ENCODE data around the gene CAMKMT.

CAMKMT gene

DNA sequence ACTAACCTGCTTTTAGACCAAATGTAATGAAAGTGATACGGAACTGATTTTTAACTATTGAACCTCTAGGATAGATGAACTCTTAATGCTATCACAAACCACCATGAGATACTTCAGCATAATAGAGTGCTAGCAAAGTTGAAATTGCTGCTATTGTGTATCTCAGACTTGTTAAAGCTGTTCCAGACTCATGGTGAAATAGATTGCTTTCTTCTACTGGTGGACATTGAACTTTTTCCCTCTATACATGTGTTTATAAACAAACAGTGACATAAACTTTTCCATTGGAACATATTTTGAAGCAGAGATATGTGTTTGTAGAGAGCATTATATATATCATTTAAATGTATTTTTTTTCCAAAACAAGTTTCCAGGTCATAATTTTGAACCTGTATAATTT lies 157.3 kb downstream of the CAMKMT start:
- Histone ChIP-seq H3K36me3 (ENCODE audit: control insufficient read depth in 4 of 4, insufficient read depth in 4 of 4, low read length in 3 of 4) (no peaks in the 10 kb centered on the region), H3K4me3 (ENCODE audit: control insufficient read depth in 1 of 7, extremely low read depth in 1 of 7, insufficient read depth in 4 of 7, low read depth in 2 of 7, low read length in 6 of 7) (no peak overlapping the region), H3K9me3 (ENCODE audit: control extremely low read depth in 1 of 5, control insufficient read depth in 4 of 5, insufficient read depth in 2 of 5, low read depth in 1 of 5, low read length in 4 of 5) (peaks cover 0 to 22% (median 4%) of the 10 kb centered on the region in 5 experiments), H3K4me1 (ENCODE audit: control extremely low read depth in 1 of 4, control insufficient read depth in 4 of 4, insufficient read depth in 4 of 4, low read length in 3 of 4) (no peaks in the 10 kb centered on the region), H3K27me3 (replicated peaks in 2 of 5; ENCODE audit: control insufficient read depth in 4 of 5, insufficient read depth in 5 of 5, low read length in 4 of 5) (no peaks in the 10 kb centered on the region), H3K27ac (ENCODE audit: insufficient read depth in 1 of 2, low read depth in 1 of 2, low read length in 2 of 2, poor library complexity in 1 of 2, severe bottlenecking in 2 of 2) (no peak overlapping the region)
- DNase-seq: no peak
- POLR2A ChIA-PET: no interaction called here
- no CpG with 5 or more reads among the region's 1 CpG for WGBS (ENCODE audit: insufficient coverage)
- CTCF ChIA-PET: no interaction called here

- no peaks in the 10 kb centered on the region for H3K4me1 ChIP-seq (ENCODE audit: control extremely low read depth in 1 of 4, control insufficient read depth in 4 of 4, insufficient read depth in 4 of 4, low read length in 3 of 4)
- no peaks in the 10 kb centered on the region for H3K27me3 ChIP-seq (replicated peaks in 2 of 5; ENCODE audit: control insufficient read depth in 4 of 5, insufficient read depth in 5 of 5, low read length in 4 of 5)
- no peaks in the 10 kb centered on the region for H3K36me3 ChIP-seq (ENCODE audit: control insufficient read depth in 4 of 4, insufficient read depth in 4 of 4, low read length in 3 of 4)
- peaks cover 0 to 22% (median 4%) of the 10 kb centered on the region in 5 experiments for H3K9me3 ChIP-seq (ENCODE audit: control extremely low read depth in 1 of 5, control insufficient read depth in 4 of 5, insufficient read depth in 2 of 5, low read depth in 1 of 5, low read length in 4 of 5)
- DNase-seq: no peak
- ChIA-PET CTCF (no interaction called here), POLR2A (no interaction called here)
- H3K27ac ChIP-seq (ENCODE audit: insufficient read depth in 1 of 2, low read depth in 1 of 2, low read length in 2 of 2, poor library complexity in 1 of 2, severe bottlenecking in 2 of 2): no peak overlapping the region
- H3K4me3 ChIP-seq (ENCODE audit: control insufficient read depth in 1 of 7, extremely low read depth in 1 of 7, insufficient read depth in 4 of 7, low read depth in 2 of 7, low read length in 6 of 7): no peak overlapping the region
Observed at GRCh38 chr2:44522846-44523245, 161.1 kb downstream of the CAMKMT start.

DNA sequence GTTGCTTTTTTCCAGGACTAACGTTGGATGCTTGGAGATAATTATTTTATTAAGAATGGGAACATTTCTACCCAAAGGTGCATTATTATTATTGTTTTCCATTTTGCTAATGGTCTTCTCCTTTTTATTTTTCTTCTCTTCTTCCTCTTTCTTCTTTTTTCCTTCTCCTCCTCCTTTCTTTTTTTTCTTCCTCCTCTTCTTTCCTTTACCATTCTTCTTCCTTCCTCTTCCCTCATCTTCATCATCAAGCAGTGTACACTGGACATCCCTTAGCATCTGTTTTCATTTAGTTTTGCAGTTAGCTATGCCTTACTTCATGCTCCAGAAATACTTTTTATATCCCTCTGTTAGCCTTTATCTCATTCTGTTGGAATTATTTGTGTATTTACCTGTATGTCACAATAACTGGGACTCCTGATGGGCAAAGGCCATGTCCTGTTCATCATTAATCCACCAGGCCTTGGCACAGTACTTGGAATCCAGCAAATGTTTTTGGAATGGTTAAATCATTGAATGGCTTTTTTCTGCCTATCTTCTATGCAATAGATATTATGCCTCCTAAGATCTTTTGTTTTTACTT lies 162.7 kb downstream of the CAMKMT start:
- Histone ChIP-seq H3K4me3 (ENCODE audit: control insufficient read depth in 1 of 7, extremely low read depth in 1 of 7, insufficient read depth in 4 of 7, low read depth in 2 of 7, low read length in 6 of 7) (no peak overlapping the region), H3K4me1 (ENCODE audit: control extremely low read depth in 1 of 4, control insufficient read depth in 4 of 4, insufficient read depth in 4 of 4, low read length in 3 of 4) (no peaks in the 10 kb centered on the region), H3K36me3 (ENCODE audit: control insufficient read depth in 4 of 4, insufficient read depth in 4 of 4, low read length in 3 of 4) (no peaks in the 10 kb centered on the region), H3K9me3 (ENCODE audit: control extremely low read depth in 1 of 5, control insufficient read depth in 4 of 5, insufficient read depth in 2 of 5, low read depth in 1 of 5, low read length in 4 of 5) (peaks cover 0 to 22% (median 4%) of the 10 kb centered on the region in 5 experiments), H3K27ac (ENCODE audit: insufficient read depth in 1 of 2, low read depth in 1 of 2, low read length in 2 of 2, poor library complexity in 1 of 2, severe bottlenecking in 2 of 2) (no peak overlapping the region), H3K27me3 (replicated peaks in 2 of 5; ENCODE audit: control insufficient read depth in 4 of 5, insufficient read depth in 5 of 5, low read length in 4 of 5) (no peaks in the 10 kb centered on the region)
- CTCF ChIA-PET: no interaction called here
- POLR2A ChIA-PET: no interaction called here
- no peak for DNase-seq
- WGBS (ENCODE audit: insufficient coverage): no CpG with 5 or more reads among the region's 1 CpG

DNA sequence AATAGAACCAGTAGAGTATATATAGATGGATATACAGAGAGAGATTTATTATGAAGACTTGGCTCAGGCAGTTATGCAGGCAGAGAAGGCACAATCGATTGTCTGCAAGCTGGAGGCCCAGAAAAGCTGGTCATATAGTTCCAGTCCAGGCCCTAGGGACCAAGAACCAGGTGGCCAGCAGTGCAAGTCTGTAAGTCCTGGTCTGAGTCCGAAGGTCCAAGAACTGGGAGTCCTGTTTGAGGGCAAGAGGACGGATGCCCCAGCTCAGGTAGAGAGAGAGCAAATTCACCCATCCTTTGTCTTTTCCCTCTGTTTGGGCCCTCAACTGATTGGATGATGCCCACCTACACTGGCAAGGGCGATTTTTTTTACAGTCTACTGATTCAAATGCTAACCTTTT lies 164.6 kb downstream of the CAMKMT start:
- no peaks in the 10 kb centered on the region for H3K4me1 ChIP-seq (ENCODE audit: control extremely low read depth in 1 of 4, control insufficient read depth in 4 of 4, insufficient read depth in 4 of 4, low read length in 3 of 4)
- ChIA-PET CTCF (no interaction called here), POLR2A (no interaction called here)
- WGBS (ENCODE audit: insufficient coverage): 97% methylated on average over 3 of the region's 4 CpGs
- no peak overlapping the region for H3K27ac ChIP-seq (ENCODE audit: insufficient read depth in 1 of 2, low read depth in 1 of 2, low read length in 2 of 2, poor library complexity in 1 of 2, severe bottlenecking in 2 of 2)
- peaks cover 0 to 14% (median 4%) of the 10 kb centered on the region in 5 experiments for H3K9me3 ChIP-seq (ENCODE audit: control extremely low read depth in 1 of 5, control insufficient read depth in 4 of 5, insufficient read depth in 2 of 5, low read depth in 1 of 5, low read length in 4 of 5)
- DNase-seq: no peak
- no peaks in the 10 kb centered on the region for H3K36me3 ChIP-seq (ENCODE audit: control insufficient read depth in 4 of 4, insufficient read depth in 4 of 4, low read length in 3 of 4)
- no peak overlapping the region for H3K4me3 ChIP-seq (ENCODE audit: control insufficient read depth in 1 of 7, extremely low read depth in 1 of 7, insufficient read depth in 4 of 7, low read depth in 2 of 7, low read length in 6 of 7)
- no peaks in the 10 kb centered on the region for H3K27me3 ChIP-seq (replicated peaks in 2 of 5; ENCODE audit: control insufficient read depth in 4 of 5, insufficient read depth in 5 of 5, low read length in 4 of 5)

DNA sequence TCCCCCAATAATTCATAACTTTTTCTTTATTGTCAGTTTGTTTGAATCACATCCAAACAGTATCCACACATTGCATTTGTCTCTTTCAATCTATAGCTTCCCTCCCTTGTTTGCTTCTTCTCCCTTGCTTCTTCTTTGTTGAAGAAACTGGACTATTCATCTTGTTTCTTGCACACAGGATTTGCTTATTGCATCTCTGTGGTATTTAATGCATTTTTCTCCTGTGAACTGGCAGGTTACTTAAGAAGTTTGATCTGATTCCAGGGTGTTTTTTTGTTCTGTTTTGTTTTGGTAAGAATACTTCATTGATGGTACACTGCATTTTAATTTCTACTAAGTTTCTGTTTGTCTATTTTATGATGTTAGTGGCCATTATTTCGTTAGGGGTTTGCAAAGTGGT lies 166.8 kb downstream of the CAMKMT start:
- ChIA-PET POLR2A (no interaction called here), CTCF (no interaction called here)
- Histone ChIP-seq H3K27me3 (replicated peaks in 2 of 5; ENCODE audit: control insufficient read depth in 4 of 5, insufficient read depth in 5 of 5, low read length in 4 of 5) (no peaks in the 10 kb centered on the region), H3K27ac (ENCODE audit: insufficient read depth in 1 of 2, low read depth in 1 of 2, low read length in 2 of 2, poor library complexity in 1 of 2, severe bottlenecking in 2 of 2) (no peak overlapping the region), H3K4me1 (ENCODE audit: control extremely low read depth in 1 of 4, control insufficient read depth in 4 of 4, insufficient read depth in 4 of 4, low read length in 3 of 4) (no peaks in the 10 kb centered on the region), H3K36me3 (ENCODE audit: control insufficient read depth in 4 of 4, insufficient read depth in 4 of 4, low read length in 3 of 4) (no peaks in the 10 kb centered on the region), H3K4me3 (ENCODE audit: control insufficient read depth in 1 of 7, extremely low read depth in 1 of 7, insufficient read depth in 4 of 7, low read depth in 2 of 7, low read length in 6 of 7) (no peak overlapping the region), H3K9me3 (ENCODE audit: control extremely low read depth in 1 of 5, control insufficient read depth in 4 of 5, insufficient read depth in 2 of 5, low read depth in 1 of 5, low read length in 4 of 5) (no peaks in the 10 kb centered on the region)
- DNase-seq: no peak
- WGBS (ENCODE audit: insufficient coverage): no CpG with 5 or more reads among the region's 1 CpG

- Histone ChIP-seq H3K4me3 (ENCODE audit: control insufficient read depth in 1 of 7, extremely low read depth in 1 of 7, insufficient read depth in 4 of 7, low read depth in 2 of 7, low read length in 6 of 7) (no peak overlapping the region), H3K27ac (ENCODE audit: insufficient read depth in 1 of 2, low read depth in 1 of 2, low read length in 2 of 2, poor library complexity in 1 of 2, severe bottlenecking in 2 of 2) (no peak overlapping the region), H3K27me3 (replicated peaks in 2 of 5; ENCODE audit: control insufficient read depth in 4 of 5, insufficient read depth in 5 of 5, low read length in 4 of 5) (no peaks in the 10 kb centered on the region), H3K4me1 (ENCODE audit: control extremely low read depth in 1 of 4, control insufficient read depth in 4 of 4, insufficient read depth in 4 of 4, low read length in 3 of 4) (no peaks in the 10 kb centered on the region), H3K9me3 (ENCODE audit: control extremely low read depth in 1 of 5, control insufficient read depth in 4 of 5, insufficient read depth in 2 of 5, low read depth in 1 of 5, low read length in 4 of 5) (peaks cover 0 to 2% (median 0%) of the 10 kb centered on the region in 5 experiments), H3K36me3 (ENCODE audit: control insufficient read depth in 4 of 4, insufficient read depth in 4 of 4, low read length in 3 of 4) (no peaks in the 10 kb centered on the region)
- no peak for DNase-seq
- ChIA-PET CTCF (no interaction called here), POLR2A (no interaction called here)
Observed at GRCh38 chr2:44529448-44529847, 167.7 kb downstream of the CAMKMT start.

DNA sequence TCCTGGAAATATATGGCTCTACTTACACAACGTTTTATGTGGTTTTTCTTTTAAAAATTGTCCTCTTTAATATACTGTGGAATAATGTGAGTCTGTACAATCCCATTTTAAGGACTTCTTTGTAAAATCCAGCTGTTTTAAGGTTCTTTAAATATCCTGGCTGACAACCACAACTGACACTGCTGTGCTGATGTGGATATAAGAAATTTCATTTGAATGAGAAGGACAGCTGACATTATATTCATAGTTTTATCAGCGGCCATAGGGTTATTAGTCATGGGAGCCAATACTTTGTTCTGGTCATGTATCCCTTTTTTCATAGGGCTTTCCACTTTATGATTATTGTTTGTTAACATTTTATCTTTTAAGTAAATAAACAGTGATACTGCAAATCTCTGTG lies 169.5 kb downstream of the CAMKMT start:
- WGBS (ENCODE audit: insufficient coverage): no CpG with 5 or more reads among the region's 2 CpGs
- no peak for DNase-seq
- CTCF ChIA-PET: no interaction called here
- Histone ChIP-seq H3K27ac (ENCODE audit: insufficient read depth in 1 of 2, low read depth in 1 of 2, low read length in 2 of 2, poor library complexity in 1 of 2, severe bottlenecking in 2 of 2) (no peak overlapping the region), H3K27me3 (replicated peaks in 2 of 5; ENCODE audit: control insufficient read depth in 4 of 5, insufficient read depth in 5 of 5, low read length in 4 of 5) (no peaks in the 10 kb centered on the region), H3K9me3 (ENCODE audit: control extremely low read depth in 1 of 5, control insufficient read depth in 4 of 5, insufficient read depth in 2 of 5, low read depth in 1 of 5, low read length in 4 of 5) (peaks cover 0 to 2% (median 0%) of the 10 kb centered on the region in 5 experiments), H3K4me3 (ENCODE audit: control insufficient read depth in 1 of 7, extremely low read depth in 1 of 7, insufficient read depth in 4 of 7, low read depth in 2 of 7, low read length in 6 of 7) (no peak overlapping the region), H3K36me3 (ENCODE audit: control insufficient read depth in 4 of 4, insufficient read depth in 4 of 4, low read length in 3 of 4) (no peaks in the 10 kb centered on the region), H3K4me1 (ENCODE audit: control extremely low read depth in 1 of 4, control insufficient read depth in 4 of 4, insufficient read depth in 4 of 4, low read length in 3 of 4) (no peaks in the 10 kb centered on the region)
- POLR2A ChIA-PET: no interaction called here
